GM18519 (cell line): Measurements from ENCODE around the gene SPSB3.

Experiments
- ATAC-seq: cut with Tn5 transposase; IDR thresholded peaks from one replicate; pipeline ENCODE4 v1.9.1; 2021; ENCODE audit warnings: mild to moderate bottlenecking, moderate library complexity; ENCODE audit not compliant: unreplicated experiment, low FRiP score

Gene SPSB3

GRCh38 chr16:1765826-1766225, 16.5 kb downstream of the SPSB3 start:
- no peak for ATAC-seq

GRCh38 chr16:1764971-1765370, 17.4 kb downstream of the SPSB3 start:
- ATAC-seq, result no peak

GRCh38 chr16:1763521-1764511, 18.6 kb downstream of the SPSB3 start:
- ATAC-seq, result no peak

GRCh38 chr16:1762879-1763520, 19.4 kb downstream of the SPSB3 start:
- no peak for ATAC-seq

- ATAC-seq, result no peak
These were observed 20.0 kb downstream of the SPSB3 start for GRCh38 chr16:1762196-1762878.

- no peak for ATAC-seq
These were observed 20.6 kb downstream of the SPSB3 start for GRCh38 chr16:1761751-1762150.

GRCh38 chr16:1760911-1761310, 21.5 kb downstream of the SPSB3 start:
- no peak for ATAC-seq

GRCh38 chr16:1759511-1759910, 22.9 kb downstream of the SPSB3 start:
- no peak for ATAC-seq

GRCh38 chr16:1758923-1759322, 23.4 kb downstream of the SPSB3 start:
- ATAC-seq, result no peak

- ATAC-seq, result no peak
These were observed 24.5 kb downstream of the SPSB3 start for GRCh38 chr16:1757714-1758461.

GRCh38 chr16:1754204-1754603, 28.2 kb downstream of the SPSB3 start:
- no peak for ATAC-seq

- no peak for ATAC-seq
These were observed 29.5 kb downstream of the SPSB3 start for GRCh38 chr16:1752853-1753252.

GRCh38 chr16:1751946-1752345, 30.4 kb downstream of the SPSB3 start:
- no peak for ATAC-seq

GRCh38 chr16:1749152-1750117, 32.9 kb downstream of the SPSB3 start:
- no peak for ATAC-seq

- no peak for ATAC-seq
These were observed 34.4 kb downstream of the SPSB3 start for GRCh38 chr16:1747934-1748333.

- no peak for ATAC-seq
These were observed 35.6 kb downstream of the SPSB3 start for GRCh38 chr16:1746693-1747195.

GRCh38 chr16:1745900-1746692, 36.3 kb downstream of the SPSB3 start:
- no peak for ATAC-seq

GRCh38 chr16:1745181-1745899, 37.0 kb downstream of the SPSB3 start:
- no peak for ATAC-seq
